Prostate gland (tissue), 2 donors: ENCODE data around the gene AVPR1B. TPM values are rescaled to one million over a fixed set of nuclear protein-coding genes. Genes with fewer than 3 reads are reported as not detected.

Experiments
- DNase-seq: peaks from one replicate; pipeline ENCODE4 v3.0.0-alpha.2; 2019; ENCODE audit warnings: low spot score
- H3K27ac ChIP-seq, 2 donors: fragments of 200-600 bp; sonication (generic); 2 replicates each; pipeline ENCODE4 v1.5.1; 2017 to 2019
- H3K27me3 ChIP-seq: fragments of 200-600 bp; sonication (generic); replicated peaks from 2 replicates; pipeline ENCODE4 v1.5.1; 2019; ENCODE audit not compliant: insufficient read depth
- H3K36me3 ChIP-seq, 2 donors: fragments of 200-600 bp; sonication (generic); 1 replicate in 1 of 2; 2 replicates in 1 of 2; pipeline versions ENCODE4 v1.5.1 to v1.8.1; 2017 to 2019
- H3K4me1 ChIP-seq: fragments of 200-600 bp; sonication (generic); replicated peaks from 2 replicates; pipeline ENCODE4 v1.5.1; 2019
- H3K4me3 ChIP-seq, 2 donors: fragments of 200-600 bp; sonication (generic); 2 replicates each; pipeline ENCODE4 v1.5.1; 2017 to 2019
- H3K9me3 ChIP-seq: fragments of 200-600 bp; sonication (generic); 2 replicates; pipeline ENCODE4 v1.5.1; 2017
- CTCF ChIP-seq, 4 experiments: fragments of 200-600 bp in 2 of 4; fragments of 450-650 bp in 2 of 4; sonication (generic) in 2 of 4; IDR thresholded peaks; 1 replicate in 3 of 4; 2 replicates in 1 of 4; pipeline ENCODE4 v1.5.1; 2016 to 2019; ENCODE audit warnings: antibody characterized with exemption in 4 of 4, mild to moderate bottlenecking in 2 of 4, moderate library complexity in 2 of 4
- POLR2A ChIP-seq: fragments of 450-650 bp; IDR thresholded peaks from one replicate; pipeline ENCODE4 v1.6.1; 2016; ENCODE audit warnings: antibody characterized with exemption, mild to moderate bottlenecking
- POLR2AphosphoS5 ChIP-seq: sonication (generic); formaldehyde crosslinking; IDR thresholded peaks from one replicate; pipeline ENCODE4 v1.6.1; 2017; ENCODE audit warnings: antibody characterized with exemption
- WGBS: methylation state at CpG from one replicate; pipeline ENCODE4 v1.1.5; 2018; 5-methylcytosine and 5-hydroxymethylcytosine counted together
- intact Hi-C: fragments of 100-400 bp; cut with DNase I; formaldehyde crosslinking; loops from one replicate; pipeline ENCODE4 v1.14.2; 2022
- total RNA-seq, 2 donors: library from RNA; depleted of rRNA; stranded (reverse); fragments of >200 nt; gene quantifications; one replicate each; pipeline ENCODE4 v1.1.0, GENCODE V29; 2016

The AVPR1B gene
- total RNA-seq, 2 donors from 2014 or later = not detected

- 77% methylated on average over 4 of the region's 4 CpGs for WGBS
- no peak for DNase-seq
- no peaks in the 10 kb centered on the region for H3K36me3 ChIP-seq
- TF ChIP-seq CTCF (IDR thresholded peaks at IDR 0.05) (no peak), POLR2A (no peak), POLR2AphosphoS5 (no peak)
- no peak overlapping the region for H3K27ac ChIP-seq
- H3K4me1 ChIP-seq = no peaks in the 10 kb centered on the region
- H3K9me3 ChIP-seq = no peaks in the 10 kb centered on the region
- no peaks in the 10 kb centered on the region for H3K27me3 ChIP-seq
- H3K4me3 ChIP-seq = no peak overlapping the region
- intact Hi-C loops = loop anchor here (5.0 to 10.0 kb wide), 2 partner anchors 188 to 311 kb away; no protein-coding TSS in a partner anchor
Measured at GRCh38 chr1:206105464-206105995, 11.7 kb downstream of the AVPR1B start.

DNA sequence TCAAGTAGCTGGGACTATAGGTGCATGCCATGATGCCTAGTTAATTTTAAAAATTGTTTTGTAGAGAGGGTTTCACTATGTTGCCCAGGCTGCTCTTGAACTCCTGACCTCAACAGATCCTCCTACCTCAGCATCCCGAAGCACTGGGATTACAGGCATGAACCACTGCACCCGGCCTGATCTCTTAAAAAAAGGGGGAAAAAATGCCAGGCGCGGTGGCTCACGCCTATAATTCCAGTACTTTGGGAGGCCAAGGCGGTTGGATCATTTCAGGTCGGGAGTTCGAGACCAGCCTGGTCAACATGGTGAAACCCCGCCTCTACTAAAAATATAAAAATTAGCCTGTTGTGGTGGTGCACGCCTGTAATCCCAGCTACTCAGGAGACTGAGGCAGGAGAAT lies 13.2 kb downstream of the AVPR1B start:
- H3K36me3 ChIP-seq = no peaks in the 10 kb centered on the region
- TF ChIP-seq POLR2AphosphoS5 = no peak
- no peak for TF ChIP-seq POLR2A
- no peak for TF ChIP-seq CTCF (IDR thresholded peaks at IDR 0.05)
- H3K27me3 ChIP-seq = no peaks in the 10 kb centered on the region
- intact Hi-C loops = loop anchor here (10.0 kb wide), 1 partner anchor 309 kb away; no protein-coding TSS in a partner anchor
- H3K4me1 ChIP-seq = no peaks in the 10 kb centered on the region
- no peak for DNase-seq
- no peak overlapping the region for H3K4me3 ChIP-seq
- H3K27ac ChIP-seq = no peak overlapping the region
- no peaks in the 10 kb centered on the region for H3K9me3 ChIP-seq
- WGBS = 97% methylated on average over 10 of the region's 10 CpGs

GRCh38 chr1:206102292-206102936 lies 14.8 kb downstream of the AVPR1B start:
- intact Hi-C loops = loop anchor here (10.0 kb wide), 1 partner anchor 308 kb away; no protein-coding TSS in a partner anchor
- Histone ChIP-seq H3K27me3 (no peaks in the 10 kb centered on the region), H3K9me3 (no peaks in the 10 kb centered on the region), H3K4me3 (no peak overlapping the region), H3K36me3 (no peaks in the 10 kb centered on the region), H3K27ac (no peak overlapping the region), H3K4me1 (no peaks in the 10 kb centered on the region)
- no peak for TF ChIP-seq POLR2A
- DNase-seq = no peak

GRCh38 chr1:206101351-206102045 lies 15.7 kb downstream of the AVPR1B start:
- intact Hi-C loops = loop anchor here (10.0 kb wide), 1 partner anchor 307 kb away; no protein-coding TSS in a partner anchor
- TF ChIP-seq CTCF (IDR thresholded peaks at IDR 0.05) (no peak), POLR2A (no peak), POLR2AphosphoS5 (no peak)
- H3K9me3 ChIP-seq = no peaks in the 10 kb centered on the region

DNA sequence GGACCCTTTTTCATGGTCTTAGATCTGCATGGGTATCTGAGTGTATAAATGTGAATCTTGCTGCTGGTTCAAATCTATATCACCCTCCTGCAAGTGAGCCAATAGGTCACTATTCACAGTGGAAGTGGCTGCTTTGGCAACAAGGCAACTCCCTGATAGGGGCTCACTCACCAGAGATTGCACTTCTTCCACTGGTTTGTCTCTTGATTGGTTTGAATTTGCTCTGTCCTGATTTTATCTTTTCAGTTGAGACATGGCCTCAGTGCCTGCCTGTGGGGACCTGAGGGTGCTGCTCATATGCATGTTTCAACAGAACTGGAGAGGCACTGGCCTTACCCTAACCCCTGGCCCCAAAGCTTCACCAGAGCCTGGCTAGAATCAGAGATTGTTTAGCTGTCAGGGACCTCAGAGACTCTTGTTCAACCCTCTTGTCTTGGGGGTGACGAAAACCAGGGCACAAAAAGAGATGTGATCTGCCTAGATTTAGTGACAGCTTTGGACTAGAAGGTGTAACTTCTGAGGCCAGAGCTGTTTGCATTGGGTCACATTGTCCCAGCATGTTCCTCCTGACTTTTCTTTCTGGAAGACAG lies 16.9 kb downstream of the AVPR1B start:
- Histone ChIP-seq H3K27ac (no peak overlapping the region), H3K9me3 (no peaks in the 10 kb centered on the region), H3K27me3 (no peaks in the 10 kb centered on the region), H3K4me3 (no peak overlapping the region), H3K4me1 (no peaks in the 10 kb centered on the region), H3K36me3 (no peaks in the 10 kb centered on the region)
- 48% methylated on average over 1 of the region's 1 CpG for WGBS
- intact Hi-C loops = loop anchor here (10.0 kb wide), 1 partner anchor 306 kb away; no protein-coding TSS in a partner anchor
- TF ChIP-seq POLR2AphosphoS5 (no peak), POLR2A (no peak), CTCF (IDR thresholded peaks at IDR 0.05) (no peak)
- no peak for DNase-seq

More at GRCh38 chr1:206101351-206102045, 15.7 kb downstream of the AVPR1B start:
- no peak overlapping the region for H3K4me3 ChIP-seq
- no peaks in the 10 kb centered on the region for H3K27me3 ChIP-seq
- WGBS = 86% methylated on average over 6 of the region's 6 CpGs
- no peak for DNase-seq
- H3K4me1 ChIP-seq = no peaks in the 10 kb centered on the region
- H3K27ac ChIP-seq = no peak overlapping the region
- no peaks in the 10 kb centered on the region for H3K36me3 ChIP-seq
